ENCODE results near the gene PSMD5. TPM values are rescaled to one million over a fixed set of nuclear protein-coding genes. Genes with fewer than 3 reads are reported as not detected.

The PSMD5 gene
- total RNA-seq, 2 experiments from 2014 or later: 53.5 to 58.3 TPM

GRCh38 chr9:120857481-120857880, 14.8 kb upstream of the PSMD5 start:
- Mint-ChIP-seq H3K4me3 (no peak overlapping the region), H3K9me3 (ENCODE audit: low read depth) (no peaks in the 10 kb centered on the region), H3K4me1 (peaks cover 16% of the 10 kb centered on the region), H3K27me3 (no peaks in the 10 kb centered on the region), H3K36me3 (ENCODE audit: low read depth) (peaks cover 68% of the 10 kb centered on the region), H3K27ac (peak overlapping the region; percentile 67)
- no peak for DNase-seq
- ATAC-seq: no peak
- ChIA-PET POLR2A (interaction anchor here (1.3 kb wide), 1 partner anchor 43 kb away, joined by 3 read pairs; no protein-coding TSS in a partner anchor), CTCF (no interaction called here)
- intact Hi-C loops (cut with DNase I, micrococcal nuclease): no loop called here

GRCh38 chr9:120856700-120857099, 14.0 kb upstream of the PSMD5 start:
- no peaks in the 10 kb centered on the region for H3K27me3 Mint-ChIP-seq
- H3K4me1 Mint-ChIP-seq: peaks cover 19% of the 10 kb centered on the region
- no peaks in the 10 kb centered on the region for H3K9me3 Mint-ChIP-seq (ENCODE audit: low read depth)
- CTCF ChIA-PET: interaction anchor here (1.0 kb wide), 1 partner anchor 9 kb away, joined by 3 read pairs; no protein-coding TSS in a partner anchor
- ATAC-seq (peak; percentile 16), DNase-seq (no peak)
- peaks cover 71% of the 10 kb centered on the region for H3K36me3 Mint-ChIP-seq (ENCODE audit: low read depth)
- H3K27ac Mint-ChIP-seq: peak overlapping the region; percentile 25
- POLR2A ChIA-PET: interaction anchor here (1.0 to 1.3 kb wide), 2 partner anchors 11 to 215 kb away, joined by 3 read pairs; no protein-coding TSS in a partner anchor
- intact Hi-C loops (cut with DNase I, micrococcal nuclease): no loop called here
- no peak overlapping the region for H3K4me3 Mint-ChIP-seq

- peaks cover 23% of the 10 kb centered on the region for H3K4me1 Mint-ChIP-seq
- intact Hi-C loops (cut with DNase I, micrococcal nuclease): no loop called here
- H3K9me3 Mint-ChIP-seq (ENCODE audit: low read depth): no peaks in the 10 kb centered on the region
- peaks cover 71% of the 10 kb centered on the region for H3K36me3 Mint-ChIP-seq (ENCODE audit: low read depth)
- no peak overlapping the region for H3K4me3 Mint-ChIP-seq
- H3K27me3 Mint-ChIP-seq: no peaks in the 10 kb centered on the region
- DNase-seq: no peak
- H3K27ac Mint-ChIP-seq: no peak overlapping the region
- ChIA-PET CTCF (interaction anchor here (1.0 kb wide), 1 partner anchor 8 kb away, joined by 3 read pairs; no protein-coding TSS in a partner anchor), POLR2A (interaction anchor here (0.6 to 1.3 kb wide), 3 partner anchors 12 to 215 kb away, joined by 3 read pairs; no protein-coding TSS in a partner anchor)
- no peak for ATAC-seq
Measured at GRCh38 chr9:120855827-120856670, 13.3 kb upstream of the PSMD5 start.

GRCh38 chr9:120854596-120855327, 12.0 kb upstream of the PSMD5 start:
- POLR2A ChIA-PET: interaction anchor here (0.6 to 1.1 kb wide), 3 partner anchors 10 to 35 kb away, joined by 3 read pairs; no protein-coding TSS in a partner anchor
- Mint-ChIP-seq H3K27ac (peak overlapping the region; percentile 38), H3K9me3 (ENCODE audit: low read depth) (no peaks in the 10 kb centered on the region), H3K4me3 (no peak overlapping the region), H3K36me3 (ENCODE audit: low read depth) (peaks cover 70% of the 10 kb centered on the region), H3K27me3 (no peaks in the 10 kb centered on the region), H3K4me1 (peaks cover 30% of the 10 kb centered on the region)
- intact Hi-C loops (cut with DNase I, micrococcal nuclease): no loop called here
- DNase-seq (no peak), ATAC-seq (no peak)
- CTCF ChIA-PET: interaction anchor here (1.2 kb wide), 1 partner anchor 57 kb away, joined by 4 read pairs; no protein-coding TSS in a partner anchor

DNA sequence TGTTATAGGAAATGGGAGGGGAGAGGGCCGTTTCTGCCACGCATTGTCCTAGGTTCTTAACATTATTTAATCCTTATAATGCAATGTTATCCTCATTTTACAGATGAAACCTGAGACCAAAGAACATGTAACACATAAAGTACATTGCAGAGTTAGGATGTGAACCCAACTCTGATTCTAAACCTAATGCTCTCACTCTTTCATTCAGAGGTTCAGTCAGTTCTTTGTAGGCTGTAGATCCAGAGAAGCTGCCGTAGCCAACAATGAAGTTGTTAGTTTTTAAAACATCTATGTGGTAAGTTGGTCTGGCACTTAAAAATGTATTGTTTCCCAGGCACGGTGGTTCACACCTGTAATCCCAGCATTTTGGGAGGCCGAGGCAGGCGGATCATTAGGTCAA, 10.5 kb upstream of the PSMD5 start:
- ATAC-seq: no peak
- Mint-ChIP-seq H3K27ac (peak overlapping the region; percentile 13), H3K36me3 (ENCODE audit: low read depth) (peaks cover 75% of the 10 kb centered on the region), H3K27me3 (no peaks in the 10 kb centered on the region), H3K9me3 (ENCODE audit: low read depth) (no peaks in the 10 kb centered on the region), H3K4me1 (peaks cover 41% of the 10 kb centered on the region), H3K4me3 (no peak overlapping the region)
- intact Hi-C loops (cut with DNase I, micrococcal nuclease): no loop called here
- ChIA-PET CTCF (interaction anchor here (1.6 kb wide), 1 partner anchor 17 kb away, joined by 3 read pairs; no protein-coding TSS in a partner anchor), POLR2A (no interaction called here)
- no peak for DNase-seq

GRCh38 chr9:120852240-120853010, 9.7 kb upstream of the PSMD5 start:
- POLR2A ChIA-PET: interaction anchor here (1.0 kb wide), 1 partner anchor 15 kb away, joined by 3 read pairs; no protein-coding TSS in a partner anchor
- Mint-ChIP-seq H3K4me1 (peaks cover 49% of the 10 kb centered on the region), H3K36me3 (ENCODE audit: low read depth) (peaks cover 74% of the 10 kb centered on the region), H3K27me3 (no peaks in the 10 kb centered on the region), H3K27ac (peak overlapping the region; percentile 29), H3K9me3 (ENCODE audit: low read depth) (no peaks in the 10 kb centered on the region), H3K4me3 (no peak overlapping the region)
- no peak for ATAC-seq
- CTCF ChIA-PET: interaction anchor here (0.7 to 1.6 kb wide), 4 partner anchors 15 to 65 kb away, joined by 3 to 5 read pairs (median 3); no protein-coding TSS in a partner anchor
- DNase-seq: no peak
- intact Hi-C loops (cut with DNase I, micrococcal nuclease): no loop called here

GRCh38 chr9:120851449-120851848, 8.7 kb upstream of the PSMD5 start:
- Mint-ChIP-seq H3K36me3 (ENCODE audit: low read depth) (peaks cover 74% of the 10 kb centered on the region), H3K4me1 (peaks cover 59% of the 10 kb centered on the region), H3K4me3 (no peak overlapping the region), H3K27ac (no peak overlapping the region), H3K27me3 (no peaks in the 10 kb centered on the region), H3K9me3 (ENCODE audit: low read depth) (no peaks in the 10 kb centered on the region)
- POLR2A ChIA-PET: interaction anchor here (1.0 kb wide), 1 partner anchor 16 kb away, joined by 3 read pairs; no protein-coding TSS in a partner anchor
- no peak for DNase-seq
- intact Hi-C loops (cut with DNase I, micrococcal nuclease): no loop called here
- ATAC-seq: no peak
- CTCF ChIA-PET: interaction anchor here (0.7 to 0.9 kb wide), 2 partner anchors 66 to 70 kb away, joined by 3 read pairs; no protein-coding TSS in a partner anchor

GRCh38 chr9:120850315-120850714, 7.6 kb upstream of the PSMD5 start:
- peak overlapping the region; percentile 40 for H3K27ac Mint-ChIP-seq
- H3K36me3 Mint-ChIP-seq (ENCODE audit: low read depth): peaks cover 81% of the 10 kb centered on the region
- H3K4me3 Mint-ChIP-seq: no peak overlapping the region
- POLR2A ChIA-PET: no interaction called here
- DNase-seq: no peak
- CTCF ChIA-PET: interaction anchor here (0.7 to 0.9 kb wide), 2 partner anchors 71 to 211 kb away, joined by 3 read pairs; no protein-coding TSS in a partner anchor
- no peak for ATAC-seq
- intact Hi-C loops (cut with DNase I, micrococcal nuclease): no loop called here
- no peaks in the 10 kb centered on the region for H3K27me3 Mint-ChIP-seq
- peaks cover 69% of the 10 kb centered on the region for H3K4me1 Mint-ChIP-seq
- no peaks in the 10 kb centered on the region for H3K9me3 Mint-ChIP-seq (ENCODE audit: low read depth)

GRCh38 chr9:120846906-120847305, 4.2 kb upstream of the PSMD5 start:
- peaks cover 78% of the 10 kb centered on the region for H3K36me3 Mint-ChIP-seq (ENCODE audit: low read depth)
- H3K9me3 Mint-ChIP-seq (ENCODE audit: low read depth): no peaks in the 10 kb centered on the region
- ATAC-seq (no peak), DNase-seq (no peak)
- ChIA-PET CTCF (interaction anchor here (0.9 to 1.3 kb wide), 5 partner anchors 43 to 244 kb away, joined by 3 to 7 read pairs (median 4); partner anchors contain the start of gene TRAF1), POLR2A (interaction anchor here (0.5 to 3.0 kb wide), 14 partner anchors 16 to 87 kb away, joined by 3 to 40 read pairs (median 3); partner anchors contain the start of genes FBXW2, PHF19 and TRAF1)
- peak overlapping the region; percentile 98 for H3K4me3 Mint-ChIP-seq
- H3K4me1 Mint-ChIP-seq: peaks cover 71% of the 10 kb centered on the region
- intact Hi-C loops (cut with DNase I, micrococcal nuclease): loop anchor here in 1 of 2 experiments (1.0 to 10.0 kb wide), 3 partner anchors 84 to 228 kb away; partner anchors contain the start of gene CNTRL
- peak overlapping the region; percentile 91 for H3K27ac Mint-ChIP-seq
- no peaks in the 10 kb centered on the region for H3K27me3 Mint-ChIP-seq

DNA sequence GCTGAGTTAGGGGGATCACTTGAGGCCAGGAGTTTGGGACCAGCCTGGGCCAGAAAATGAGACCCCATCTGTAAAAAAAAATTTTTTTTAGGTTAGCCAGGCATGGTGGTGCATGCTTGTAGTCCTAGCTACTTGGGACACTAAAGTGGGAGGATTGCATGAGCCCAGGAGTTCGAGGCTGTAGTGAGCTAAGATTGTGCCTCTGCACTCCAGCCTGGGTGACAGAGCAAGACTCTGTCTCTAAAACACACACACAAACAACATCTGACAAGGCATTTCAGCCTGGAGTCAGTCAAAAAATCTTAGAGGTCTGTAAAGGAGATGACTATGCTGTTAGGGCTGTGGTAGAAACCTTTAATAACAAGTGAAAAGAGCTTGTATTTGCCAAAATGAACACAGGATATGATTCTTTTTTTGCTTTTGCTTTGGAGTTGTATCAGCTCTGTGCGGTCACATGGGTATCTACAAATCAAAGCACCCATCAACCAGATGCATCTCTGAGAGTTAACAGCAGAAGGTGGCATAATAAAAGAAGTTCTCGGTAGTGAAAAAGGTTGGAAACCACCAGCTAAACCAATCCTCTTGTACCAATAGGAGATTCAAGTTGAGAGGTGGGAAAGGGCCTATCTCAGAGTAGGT, 3.6 kb upstream of the PSMD5 start:
- POLR2A ChIA-PET: interaction anchor here (0.5 to 3.0 kb wide), 16 partner anchors 16 to 275 kb away, joined by 3 to 40 read pairs (median 4); partner anchors contain the start of genes FBXW2, PHF19 and TRAF1
- peaks cover 77% of the 10 kb centered on the region for H3K36me3 Mint-ChIP-seq (ENCODE audit: low read depth)
- ATAC-seq (peak; percentile 42), DNase-seq (peak; percentile 48)
- H3K4me3 Mint-ChIP-seq: peak overlapping the region; percentile 98
- no peaks in the 10 kb centered on the region for H3K9me3 Mint-ChIP-seq (ENCODE audit: low read depth)
- CTCF ChIA-PET: interaction anchor here (0.7 to 1.3 kb wide), 7 partner anchors 44 to 244 kb away, joined by 3 to 7 read pairs (median 4); partner anchors contain the start of gene TRAF1
- H3K4me1 Mint-ChIP-seq: peaks cover 73% of the 10 kb centered on the region
- H3K27me3 Mint-ChIP-seq: no peaks in the 10 kb centered on the region
- peak overlapping the region; percentile 91 for H3K27ac Mint-ChIP-seq
- intact Hi-C loops (cut with DNase I, micrococcal nuclease): loop anchor here in 1 of 2 experiments (1.0 to 10.0 kb wide), 3 partner anchors 85 to 228 kb away; partner anchors contain the start of gene CNTRL

All from activated CD4-positive, alpha-beta T cell treated with anti-CD3 and anti-CD28 coated beads for 36 hours (primary cell).